ENCODE data around the gene CDS2.

GRCh38 chr20:5131502-5131901 is 4.7 kb downstream of the CDS2 start:
- TF ChIP-seq SIN3A (IDR thresholded peaks at IDR 0.05; ENCODE audit: borderline replicate concordance, insufficient read depth, low read length) (no peak), REST (IDR thresholded peaks at IDR 0.05; ENCODE audit: insufficient read depth in 1 of 2, low read depth in 2 of 2, low read length in 2 of 2) (no peak)

All from PFSK-1 (cell line).